ENCODE results near the gene PHTF2.
"Not testable (repeated sequence)": the region's sequence is repeated elsewhere in the genome, so short reads cannot be mapped to it uniquely, and the experiment has no call there.

Gene PHTF2

GRCh38 chr7:77831953-77832352 is 33.4 kb downstream of the PHTF2 start:
- no peak for DNase-seq

- no peak for DNase-seq
Observed at GRCh38 chr7:77833136-77833535, 34.6 kb downstream of the PHTF2 start.

- not testable (repeated sequence) for DNase-seq
Observed at GRCh38 chr7:77836425-77836824, 37.9 kb downstream of the PHTF2 start.

GRCh38 chr7:77837275-77837674 is 38.7 kb downstream of the PHTF2 start:
- DNase-seq, result no peak

- no peak for DNase-seq
Observed at GRCh38 chr7:77837966-77838365, 39.4 kb downstream of the PHTF2 start.

- DNase-seq, result no peak
Observed at GRCh38 chr7:77838929-77839491, 40.4 kb downstream of the PHTF2 start.

- no peak for DNase-seq
Observed at GRCh38 chr7:77839919-77840318, 41.3 kb downstream of the PHTF2 start.

GRCh38 chr7:77843194-77843593 is 44.6 kb downstream of the PHTF2 start:
- no peak for DNase-seq

GRCh38 chr7:77846317-77847092 is 47.9 kb downstream of the PHTF2 start:
- no peak for DNase-seq

- DNase-seq, result no peak
Observed at GRCh38 chr7:77855371-77856083, 57.0 kb downstream of the PHTF2 start.

- DNase-seq, result no peak
Observed at GRCh38 chr7:77858278-77858677, 59.7 kb downstream of the PHTF2 start.

GRCh38 chr7:77859343-77859742 is 60.8 kb downstream of the PHTF2 start:
- DNase-seq, result no peak

- no peak for DNase-seq
Observed at GRCh38 chr7:77862691-77863090, 64.1 kb downstream of the PHTF2 start.

GRCh38 chr7:77863860-77864259 is 65.3 kb downstream of the PHTF2 start:
- no peak for DNase-seq

- DNase-seq, result no peak
Observed at GRCh38 chr7:77866370-77866769, 67.8 kb downstream of the PHTF2 start.

- DNase-seq, result no peak
Observed at GRCh38 chr7:77866786-77867536, 68.4 kb downstream of the PHTF2 start.

- DNase-seq, result no peak
Observed at GRCh38 chr7:77867537-77867865, 68.9 kb downstream of the PHTF2 start.

GRCh38 chr7:77872256-77872655 is 73.7 kb downstream of the PHTF2 start:
- DNase-seq, result not testable (repeated sequence)

GRCh38 chr7:77873416-77874327 is 75.1 kb downstream of the PHTF2 start:
- not testable (repeated sequence) for DNase-seq

- DNase-seq, result no peak
Observed at GRCh38 chr7:77877791-77878190, 79.2 kb downstream of the PHTF2 start.

GRCh38 chr7:77878500-77878899 is 79.9 kb downstream of the PHTF2 start:
- no peak for DNase-seq

GRCh38 chr7:77879272-77879671 is 80.7 kb downstream of the PHTF2 start:
- no peak for DNase-seq
